Measurements from ENCODE around the gene CSF1R. TPM values are rescaled to one million over a fixed set of nuclear protein-coding genes. Genes with fewer than 3 reads are reported as not detected.

CSF1R gene
- total and polyA plus RNA-seq, 2 of the 8 experiments (the other 6 are each of a cell fraction or from before 2014, with no cell fraction given): 0.12 TPM; not detected in 1

DNA sequence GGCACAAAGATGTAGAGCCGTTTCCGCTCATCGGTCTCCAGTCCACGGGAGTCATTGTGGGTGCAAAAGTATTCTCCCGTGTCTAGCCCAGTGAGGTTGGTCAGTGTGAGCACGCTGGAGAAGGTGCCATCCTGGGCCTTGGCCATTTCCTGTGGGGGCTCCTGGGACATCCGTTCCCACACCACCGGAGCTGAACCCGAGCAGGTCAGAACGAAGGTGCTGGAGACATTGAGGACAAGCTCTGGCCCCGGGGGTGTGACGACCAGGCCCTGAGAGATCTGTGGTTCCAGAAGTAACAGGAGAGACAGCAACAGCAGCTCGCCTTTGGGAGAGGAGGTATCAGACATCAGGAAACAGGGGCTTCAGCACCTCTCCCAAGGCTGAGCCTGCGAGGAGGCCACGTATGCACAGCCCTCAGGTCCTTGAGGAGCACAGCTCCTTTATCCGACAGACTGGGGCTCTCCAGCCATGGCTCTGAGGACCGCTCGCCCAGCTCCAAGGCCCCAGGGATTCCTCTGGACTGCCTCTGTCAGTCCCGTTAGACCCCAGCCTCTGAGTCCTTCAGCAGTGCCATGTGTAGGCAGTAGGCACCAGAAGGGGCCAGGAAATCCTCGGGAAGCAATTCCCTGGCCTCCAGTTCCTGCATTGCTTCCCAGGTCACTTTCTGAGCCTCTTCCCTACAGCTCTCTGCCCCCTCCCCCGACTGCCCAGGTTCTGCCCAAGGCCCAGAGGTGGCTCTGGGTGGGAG is 49.4 kb upstream of the CSF1R start (continued):
- TF ChIP-seq SAP30 (IDR thresholded peaks at IDR 0.05; ENCODE audit: insufficient read depth, insufficient replicate concordance, low read length): no peak
- TF ChIP-seq, protein P1, sequence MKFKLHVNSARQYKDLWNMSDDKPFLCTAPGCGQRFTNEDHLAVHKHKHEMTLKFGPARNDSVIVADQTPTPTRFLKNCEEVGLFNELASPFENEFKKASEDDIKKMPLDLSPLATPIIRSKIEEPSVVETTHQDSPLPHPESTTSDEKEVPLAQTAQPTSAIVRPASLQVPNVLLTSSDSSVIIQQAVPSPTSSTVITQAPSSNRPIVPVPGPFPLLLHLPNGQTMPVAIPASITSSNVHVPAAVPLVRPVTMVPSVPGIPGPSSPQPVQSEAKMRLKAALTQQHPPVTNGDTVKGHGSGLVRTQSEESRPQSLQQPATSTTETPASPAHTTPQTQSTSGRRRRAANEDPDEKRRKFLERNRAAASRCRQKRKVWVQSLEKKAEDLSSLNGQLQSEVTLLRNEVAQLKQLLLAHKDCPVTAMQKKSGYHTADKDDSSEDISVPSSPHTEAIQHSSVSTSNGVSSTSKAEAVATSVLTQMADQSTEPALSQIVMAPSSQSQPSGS (IDR thresholded peaks at IDR 0.05; ENCODE audit: low read length): no peak
- TF ChIP-seq, protein P2, sequence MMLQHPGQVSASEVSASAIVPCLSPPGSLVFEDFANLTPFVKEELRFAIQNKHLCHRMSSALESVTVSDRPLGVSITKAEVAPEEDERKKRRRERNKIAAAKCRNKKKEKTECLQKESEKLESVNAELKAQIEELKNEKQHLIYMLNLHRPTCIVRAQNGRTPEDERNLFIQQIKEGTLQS (IDR thresholded peaks at IDR 0.05; ENCODE audit: insufficient read depth, low read depth, low read length): no peak
